ENCODE data around the gene TCF7L1. TPM values are rescaled to one million over a fixed set of nuclear protein-coding genes. Genes with fewer than 3 reads are reported as not detected.
A peak's percentile ranks its signal among the peaks of the same experiment; 100 is the strongest.

The TCF7L1 gene
- total RNA-seq, 2 donors from 2014 or later: 71.9 to 73.3 TPM

DNA sequence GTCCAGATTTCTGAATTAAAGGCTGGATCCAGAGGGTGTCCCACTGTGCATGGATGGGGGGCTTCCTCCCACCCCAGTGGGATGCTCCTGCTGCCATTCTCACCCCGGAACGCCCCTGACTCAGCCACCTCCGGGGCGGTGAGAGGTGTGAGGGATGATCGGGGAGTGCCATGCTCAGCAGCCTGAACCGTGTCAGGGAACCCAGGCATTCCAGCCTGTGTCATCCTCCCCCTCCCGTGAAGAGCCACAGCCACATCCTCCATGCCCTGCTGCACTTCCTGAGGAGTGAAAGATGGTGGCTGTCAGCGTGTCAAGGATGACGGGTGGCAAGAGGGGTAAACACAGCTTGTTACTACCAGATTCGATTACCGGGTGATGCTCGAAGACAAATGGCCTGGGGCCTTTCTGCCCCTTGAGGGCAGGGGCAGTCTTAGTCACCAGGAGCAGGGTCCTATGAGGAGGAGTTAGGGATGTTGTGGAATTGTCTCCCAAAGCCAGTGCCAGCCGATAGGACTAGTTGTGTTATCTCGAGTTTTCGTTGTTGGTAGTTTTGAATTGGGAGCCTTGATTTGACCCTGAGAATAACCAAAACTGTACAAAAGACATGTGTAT is 80.8 kb downstream of the TCF7L1 start:
- DNase-seq: no peak
- Mint-ChIP-seq H3K4me1 (peaks cover 47% of the 10 kb centered on the region), H3K36me3 (ENCODE audit: low read depth) (no peaks in the 10 kb centered on the region)

DNA sequence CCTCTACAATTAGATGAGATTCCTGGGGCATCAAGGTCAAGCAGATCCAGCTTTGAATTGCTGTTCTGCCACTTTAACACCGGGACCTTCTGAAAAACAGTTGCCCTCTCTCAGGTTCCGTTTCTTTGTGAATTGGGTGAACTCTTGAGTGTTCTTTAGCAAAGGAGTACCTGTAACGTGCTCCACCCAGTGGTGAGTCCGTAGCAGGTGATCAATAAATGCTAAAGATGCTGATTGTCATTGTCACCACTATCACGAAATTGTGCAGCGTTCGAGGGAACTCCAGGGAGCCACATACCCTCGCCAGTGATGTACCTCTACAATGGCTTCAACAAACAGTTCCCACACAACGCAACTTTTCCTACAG is 81.9 kb downstream of the TCF7L1 start:
- peak overlapping the region; percentile 58 for H3K27ac ChIP-seq (ENCODE audit: low read depth, low read length)
- H3K4me3 ChIP-seq (ENCODE audit: low read length): no peak overlapping the region
- H3K9ac ChIP-seq (ENCODE audit: extremely low read depth, low read length, poor library complexity, severe bottlenecking): no peak overlapping the region
- no peaks in the 10 kb centered on the region for H3K27me3 ChIP-seq (ENCODE audit: control insufficient read depth, insufficient read depth, low read length, poor library complexity, severe bottlenecking)
- Mint-ChIP-seq H3K9me3 (no peaks in the 10 kb centered on the region), H3K27me3 (ENCODE audit: insufficient read depth) (no peaks in the 10 kb centered on the region), H3K4me3 (no peak overlapping the region), H3K36me3 (ENCODE audit: low read depth) (no peaks in the 10 kb centered on the region), H3K27ac (peak overlapping the region; percentile 41), H3K4me1 (peaks cover 47% of the 10 kb centered on the region)
- peak; percentile 71 for TF ChIP-seq CTCF (conservative IDR thresholded peaks at IDR 0.05)
- H3K36me3 ChIP-seq (ENCODE audit: control insufficient read depth, insufficient read depth, low read length): peaks cover 8% of the 10 kb centered on the region
- WGBS, 2 experiments (ENCODE audit: insufficient coverage in 1 of 2, insufficient read length in 1 of 2): 57 to 75% methylated on average over 9 of the region's 9 CpGs
- DNase-seq: peak; percentile 60
- H3K4me1 ChIP-seq (ENCODE audit: control insufficient read depth, insufficient read depth, low read length): peaks cover 16% of the 10 kb centered on the region
- no peaks in the 10 kb centered on the region for H3K9me3 ChIP-seq (ENCODE audit: control insufficient read depth, low read length)

More for the DNA sequence above, 80.8 kb downstream of the TCF7L1 start:
- Histone ChIP-seq H3K4me3 (ENCODE audit: low read length) (no peak overlapping the region), H3K36me3 (ENCODE audit: control insufficient read depth, insufficient read depth, low read length) (peaks cover 5% of the 10 kb centered on the region), H3K9me3 (ENCODE audit: control insufficient read depth, low read length) (no peaks in the 10 kb centered on the region), H3K27me3 (ENCODE audit: control insufficient read depth, insufficient read depth, low read length, poor library complexity, severe bottlenecking) (no peaks in the 10 kb centered on the region), H3K27ac (ENCODE audit: low read depth, low read length) (no peak overlapping the region), H3K4me1 (ENCODE audit: control insufficient read depth, insufficient read depth, low read length) (peaks cover 16% of the 10 kb centered on the region), H3K9ac (ENCODE audit: extremely low read depth, low read length, poor library complexity, severe bottlenecking) (no peak overlapping the region)
- 84 to 88% methylated on average over 11 to 15 of the region's 15 CpGs for WGBS, 2 experiments (ENCODE audit: insufficient coverage in 1 of 2, insufficient read length in 1 of 2)
- H3K9me3 Mint-ChIP-seq: no peaks in the 10 kb centered on the region
- no peaks in the 10 kb centered on the region for H3K27me3 Mint-ChIP-seq (ENCODE audit: insufficient read depth)
- peak overlapping the region; percentile 64 for H3K27ac Mint-ChIP-seq
- H3K4me3 Mint-ChIP-seq: no peak overlapping the region
- no peak for TF ChIP-seq CTCF (conservative IDR thresholded peaks at IDR 0.05)

- Histone ChIP-seq H3K9me3 (ENCODE audit: control insufficient read depth, low read length) (no peaks in the 10 kb centered on the region), H3K27me3 (ENCODE audit: control insufficient read depth, insufficient read depth, low read length, poor library complexity, severe bottlenecking) (no peaks in the 10 kb centered on the region), H3K36me3 (ENCODE audit: control insufficient read depth, insufficient read depth, low read length) (peaks cover 5% of the 10 kb centered on the region), H3K4me1 (ENCODE audit: control insufficient read depth, insufficient read depth, low read length) (peaks cover 16% of the 10 kb centered on the region), H3K4me3 (ENCODE audit: low read length) (no peak overlapping the region), H3K9ac (ENCODE audit: extremely low read depth, low read length, poor library complexity, severe bottlenecking) (no peak overlapping the region), H3K27ac (ENCODE audit: low read depth, low read length) (peak overlapping the region; percentile 95)
- Mint-ChIP-seq H3K27ac (peak overlapping the region; percentile 83), H3K9me3 (no peaks in the 10 kb centered on the region), H3K36me3 (ENCODE audit: low read depth) (no peaks in the 10 kb centered on the region), H3K4me1 (peaks cover 47% of the 10 kb centered on the region), H3K27me3 (ENCODE audit: insufficient read depth) (no peaks in the 10 kb centered on the region), H3K4me3 (no peak overlapping the region)
- WGBS, 2 experiments (ENCODE audit: insufficient coverage in 1 of 2, insufficient read length in 1 of 2): 63 to 73% methylated on average over 15 to 16 of the region's 18 CpGs
- TF ChIP-seq CTCF (conservative IDR thresholded peaks at IDR 0.05): peak; percentile 7
- no peak for DNase-seq
Measured at GRCh38 chr2:85215448-85216401, 82.5 kb downstream of the TCF7L1 start.

Data from endodermal cell (in vitro differentiated cells).